Fibroblast of peridontal ligament (primary cell): Measurements from ENCODE around the gene NTSR1.

ENCODE experiments used
- DNase-seq: peaks from one replicate; pipeline ENCODE4 v3.0.0-alpha.2; 2010; ENCODE audit errors: extremely low read depth

The NTSR1 gene

GRCh38 chr20:62726276-62726675 lies 17.6 kb downstream of the NTSR1 start:
- DNase-seq, result no peak

- no peak for DNase-seq
Observed at GRCh38 chr20:62726716-62727583, 18.3 kb downstream of the NTSR1 start.

- DNase-seq, result no peak
Observed at GRCh38 chr20:62727584-62728027, 19.0 kb downstream of the NTSR1 start.

- DNase-seq, result no peak
Observed at GRCh38 chr20:62728028-62728780, 19.6 kb downstream of the NTSR1 start.

GRCh38 chr20:62728781-62729300 lies 20.2 kb downstream of the NTSR1 start:
- no peak for DNase-seq

- DNase-seq, result no peak
Observed at GRCh38 chr20:62730481-62730880, 21.8 kb downstream of the NTSR1 start.

- no peak for DNase-seq
Observed at GRCh38 chr20:62732031-62732760, 23.6 kb downstream of the NTSR1 start.

GRCh38 chr20:62732842-62733525 lies 24.3 kb downstream of the NTSR1 start:
- DNase-seq, result no peak

- no peak for DNase-seq
Observed at GRCh38 chr20:62733526-62733842, 24.8 kb downstream of the NTSR1 start.

- no peak for DNase-seq
Observed at GRCh38 chr20:62733891-62734290, 25.3 kb downstream of the NTSR1 start.

- DNase-seq, result no peak
Observed at GRCh38 chr20:62734326-62734725, 25.7 kb downstream of the NTSR1 start.

- DNase-seq, result no peak
Observed at GRCh38 chr20:62734881-62735280, 26.2 kb downstream of the NTSR1 start.

GRCh38 chr20:62735331-62735821 lies 26.7 kb downstream of the NTSR1 start:
- DNase-seq, result no peak

- DNase-seq, result no peak
Observed at GRCh38 chr20:62736026-62736406, 27.4 kb downstream of the NTSR1 start.

- DNase-seq, result no peak
Observed at GRCh38 chr20:62736407-62737071, 27.9 kb downstream of the NTSR1 start.

- DNase-seq, result no peak
Observed at GRCh38 chr20:62737271-62737811, 28.7 kb downstream of the NTSR1 start.

- no peak for DNase-seq
Observed at GRCh38 chr20:62738025-62738881, 29.6 kb downstream of the NTSR1 start.

- no peak for DNase-seq
Observed at GRCh38 chr20:62739067-62739466, 30.4 kb downstream of the NTSR1 start.

GRCh38 chr20:62739581-62740285 lies 31.1 kb downstream of the NTSR1 start:
- DNase-seq, result no peak
